Activated CD4-positive, alpha-beta T cell treated with anti-CD3 and anti-CD28 coated beads, Interleukin-10, Interleukin-2, amounts not matched to agents 100 ng/mL and 50 ng/mL, durations not matched to agents 16 hours and 8 hours (primary cell): ENCODE measurements around the gene CLEC2L.

ENCODE experiments used
- DNase-seq: peaks from one replicate; pipeline ENCODE4 v3.0.0-alpha.2; 2020

The CLEC2L gene

DNA sequence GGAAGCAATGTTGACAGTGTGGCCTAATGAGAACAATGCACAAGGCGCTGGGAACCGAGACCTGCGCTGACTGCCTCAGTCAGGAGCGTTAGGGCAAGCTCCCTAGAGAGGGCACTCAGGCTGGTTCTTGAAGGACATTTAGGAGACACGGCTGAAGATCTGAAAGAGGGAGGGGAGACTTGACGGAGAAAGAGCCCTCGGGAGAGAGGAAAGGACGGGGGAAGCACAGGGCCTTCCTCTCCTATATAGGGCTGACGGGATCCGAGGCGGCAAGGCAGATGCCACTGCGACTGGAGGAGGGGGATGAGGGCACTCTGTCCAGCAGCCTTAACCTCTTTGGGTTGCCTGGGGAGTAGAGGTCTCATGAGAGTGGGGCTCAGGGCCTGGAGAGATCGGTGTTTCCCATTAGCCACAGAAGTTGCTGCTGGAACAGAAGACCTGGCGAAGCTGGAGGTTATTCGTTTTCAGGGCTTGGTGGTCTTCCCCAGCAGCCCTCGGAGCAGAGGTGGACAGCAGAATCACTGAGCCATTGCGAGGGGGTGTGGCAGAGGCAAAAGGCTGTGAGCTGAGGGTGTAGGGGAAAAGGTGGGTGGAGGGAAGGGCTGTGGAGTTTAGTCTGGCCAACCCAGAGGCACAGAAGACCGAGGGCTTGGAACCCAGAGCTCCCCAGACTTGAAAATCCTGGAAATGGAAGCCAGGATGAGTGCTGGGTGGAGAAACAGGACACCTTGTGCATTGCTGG lies 36.0 kb downstream of the CLEC2L start:
- no peak for DNase-seq

DNA sequence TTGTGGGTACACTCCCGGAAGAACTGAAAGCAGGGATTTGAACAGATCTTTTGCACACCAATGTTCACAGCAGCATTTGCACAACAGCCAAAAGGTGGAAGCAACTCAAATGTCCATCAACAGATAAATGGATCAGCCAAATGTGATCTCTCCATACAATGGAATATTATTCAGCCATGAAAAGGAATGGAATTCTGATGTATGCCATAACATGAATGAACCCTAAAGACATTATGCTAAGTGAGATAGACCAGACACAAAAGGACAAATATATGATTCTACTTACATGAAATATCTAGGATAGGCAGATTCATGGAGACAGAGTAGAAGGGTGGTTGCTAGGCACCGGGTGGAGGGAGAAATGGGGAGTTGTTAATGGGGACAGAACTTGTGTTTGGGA lies 36.7 kb downstream of the CLEC2L start:
- no peak for DNase-seq

DNA sequence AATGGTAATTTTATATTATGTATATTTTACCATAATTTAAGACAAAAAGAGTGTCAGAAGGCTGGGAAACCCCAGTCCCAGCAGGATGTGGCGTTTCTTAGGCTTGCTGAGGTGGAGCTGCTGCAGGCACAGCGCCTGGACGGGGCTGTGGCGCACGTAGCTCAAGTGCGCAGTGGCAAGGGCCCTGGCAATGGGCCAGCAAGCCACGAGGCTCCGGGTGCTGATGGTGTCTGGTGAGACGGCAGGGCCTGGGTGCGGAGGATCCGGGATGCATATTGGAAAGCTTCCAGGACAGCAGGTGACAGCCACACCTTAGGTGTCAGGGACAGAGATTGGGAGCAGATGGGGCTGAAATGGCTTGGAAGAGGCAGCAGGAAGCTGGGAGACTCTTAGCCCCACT lies 37.2 kb downstream of the CLEC2L start:
- no peak for DNase-seq

DNA sequence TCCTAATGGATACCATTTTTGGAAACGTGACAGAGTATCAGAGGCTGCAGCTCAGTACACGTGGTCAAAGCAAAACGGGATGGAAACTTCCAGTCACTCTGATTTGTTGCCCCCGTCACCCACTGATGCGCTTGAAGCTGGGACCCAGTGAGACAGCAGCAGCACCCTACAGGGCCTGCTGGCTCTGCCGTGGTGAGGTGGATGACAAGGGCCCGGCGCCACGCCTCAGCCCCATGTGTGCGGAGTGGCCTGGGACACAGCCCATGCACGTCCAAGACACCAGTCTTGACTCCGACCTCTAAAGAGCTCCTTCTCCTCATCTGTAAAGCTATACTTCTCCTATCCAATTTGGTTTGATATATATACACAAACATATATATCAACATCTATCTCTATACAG lies 39.0 kb downstream of the CLEC2L start:
- DNase-seq: no peak

DNA sequence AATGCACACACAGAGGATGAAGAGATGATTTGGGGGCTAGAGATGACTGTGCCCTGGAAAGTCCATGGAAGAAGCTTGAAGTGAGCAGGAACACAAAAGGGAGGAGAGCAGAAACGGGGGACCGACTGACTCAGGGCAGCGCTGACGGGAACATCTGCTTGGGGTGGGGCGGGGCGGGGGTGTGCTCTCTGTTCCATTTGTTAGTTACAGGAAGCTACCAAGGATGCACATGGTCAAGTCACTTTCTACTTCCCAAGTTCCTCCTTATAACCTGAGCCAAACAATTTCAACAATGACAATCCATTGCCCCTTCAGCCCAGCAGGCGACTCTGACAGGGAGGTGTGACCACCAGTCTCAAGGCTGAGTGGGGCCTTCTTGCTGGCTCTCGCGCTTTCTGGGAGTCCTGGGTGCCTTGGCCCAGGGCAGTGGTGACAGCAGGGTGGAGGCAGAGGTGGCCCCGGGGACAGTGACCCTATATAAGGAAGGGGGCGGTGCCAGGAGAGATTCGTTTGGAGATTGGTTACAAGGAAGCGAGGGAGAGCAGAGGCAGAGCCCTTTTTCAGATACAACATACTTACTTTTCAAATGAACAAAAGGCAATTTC lies 39.6 kb downstream of the CLEC2L start:
- DNase-seq: no peak

DNA sequence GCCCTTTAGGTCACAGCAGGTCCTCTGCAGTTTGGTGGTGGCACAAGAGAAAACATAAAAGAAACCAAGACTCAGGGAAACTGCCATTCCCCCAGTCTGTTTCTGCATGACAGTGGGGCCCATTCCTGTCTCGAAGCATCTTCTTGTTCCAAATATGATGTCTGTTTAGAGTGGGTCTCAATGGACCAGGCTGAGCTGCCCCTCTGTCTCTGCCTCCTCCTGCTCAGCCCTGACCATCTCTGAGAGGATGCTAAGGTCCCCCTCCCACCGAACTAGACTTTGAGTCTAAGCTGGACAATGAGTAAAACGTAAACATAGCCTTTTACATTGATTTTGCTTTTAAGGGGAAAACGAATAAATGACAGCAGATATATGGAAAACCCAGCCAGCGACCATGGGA lies 40.4 kb downstream of the CLEC2L start:
- no peak for DNase-seq

DNA sequence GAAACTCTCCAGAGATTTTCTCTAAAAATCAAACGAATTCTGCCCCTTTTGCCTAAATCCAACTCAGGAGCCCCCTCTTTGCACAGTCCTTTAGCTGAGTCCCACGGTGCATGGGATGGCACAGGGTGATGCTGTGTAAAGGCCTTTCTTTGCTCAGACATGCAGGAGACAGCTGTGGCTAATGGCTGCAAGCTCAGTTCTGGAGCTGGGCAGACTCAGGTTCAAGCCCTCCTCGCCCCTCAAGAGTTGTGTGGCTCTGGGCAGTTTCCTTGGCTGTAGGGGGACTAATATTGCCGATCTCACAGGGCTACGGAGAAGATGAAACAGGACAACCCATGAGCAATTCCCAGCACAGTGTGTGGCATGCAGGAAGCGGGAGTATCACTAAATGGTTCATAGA lies 42.6 kb downstream of the CLEC2L start:
- DNase-seq: no peak

DNA sequence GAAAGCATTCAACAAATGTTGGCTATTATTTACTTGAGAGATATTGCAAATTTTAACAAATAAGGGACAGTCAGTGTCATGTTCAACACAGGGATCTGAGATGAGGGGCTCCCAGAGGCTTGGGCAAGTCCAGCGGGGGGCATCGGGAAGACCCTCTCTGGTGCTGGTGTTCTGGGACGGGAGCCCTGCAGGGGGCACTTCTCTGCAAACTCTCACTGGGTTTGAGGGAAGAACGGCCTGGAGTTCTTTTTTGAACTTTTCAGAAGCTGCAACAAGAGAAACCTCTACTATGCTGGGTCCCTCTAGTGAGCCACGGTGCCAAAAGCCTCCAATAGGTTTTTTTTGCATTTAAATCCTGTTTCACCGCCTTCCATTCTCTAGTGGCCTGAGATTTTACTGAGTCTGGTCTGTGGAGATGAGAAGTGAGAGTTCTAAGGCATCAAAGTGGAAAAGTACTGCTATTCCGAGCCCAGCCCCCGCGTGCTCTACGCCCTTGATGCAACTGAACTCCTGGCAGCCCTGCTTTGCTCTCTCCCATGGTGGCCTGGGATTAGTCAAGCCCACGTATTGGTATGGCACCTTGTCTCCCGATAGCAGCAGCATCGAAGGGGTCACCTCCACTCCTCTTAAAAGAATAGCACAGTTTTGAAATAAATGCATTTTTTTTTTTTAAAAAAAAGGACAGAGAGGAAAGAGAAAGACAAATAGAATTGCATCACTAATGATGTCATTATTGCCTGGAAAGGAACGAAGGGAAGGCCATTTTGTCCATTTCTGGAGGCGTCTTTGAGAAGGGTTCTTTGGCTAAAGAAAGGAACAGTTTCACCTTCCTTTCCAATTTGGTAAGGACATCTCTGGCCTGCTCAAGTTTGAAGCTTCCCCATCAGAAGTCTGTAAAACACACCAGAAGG lies 43.5 kb downstream of the CLEC2L start:
- DNase-seq: no peak

DNA sequence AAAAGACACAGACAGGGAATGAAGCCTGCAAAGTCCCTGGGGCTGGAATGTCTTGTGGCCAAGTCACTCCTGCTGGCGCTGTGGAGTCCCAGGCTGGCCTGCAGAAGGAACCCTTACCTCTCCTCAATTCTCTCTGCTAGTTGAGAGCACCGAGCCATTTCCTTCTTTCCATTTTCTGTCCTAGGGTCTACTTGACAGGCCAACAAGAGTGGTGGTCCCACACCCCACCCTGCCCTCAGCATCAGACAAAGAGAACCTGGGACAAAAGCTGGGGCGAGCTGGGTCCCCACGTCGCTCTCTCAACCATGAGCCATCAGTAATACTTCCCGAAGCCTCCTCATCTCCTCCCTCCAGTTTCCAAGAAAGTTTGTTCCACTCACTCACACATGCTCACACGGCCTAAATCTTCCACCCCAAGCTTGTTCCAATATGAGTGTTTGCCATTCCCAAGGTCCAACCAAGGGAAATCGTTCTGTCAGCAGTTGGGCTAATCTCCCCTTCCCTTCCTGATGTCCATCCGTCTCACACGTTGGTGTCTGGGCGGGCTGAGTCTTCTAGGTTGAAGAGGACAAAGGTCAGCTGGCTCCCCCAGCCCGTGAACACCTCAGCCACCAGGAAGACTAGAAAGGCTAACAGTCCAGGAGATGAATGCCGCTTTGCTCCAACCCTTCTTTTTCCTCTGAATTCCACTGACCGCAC lies 44.3 kb downstream of the CLEC2L start:
- no peak for DNase-seq

DNA sequence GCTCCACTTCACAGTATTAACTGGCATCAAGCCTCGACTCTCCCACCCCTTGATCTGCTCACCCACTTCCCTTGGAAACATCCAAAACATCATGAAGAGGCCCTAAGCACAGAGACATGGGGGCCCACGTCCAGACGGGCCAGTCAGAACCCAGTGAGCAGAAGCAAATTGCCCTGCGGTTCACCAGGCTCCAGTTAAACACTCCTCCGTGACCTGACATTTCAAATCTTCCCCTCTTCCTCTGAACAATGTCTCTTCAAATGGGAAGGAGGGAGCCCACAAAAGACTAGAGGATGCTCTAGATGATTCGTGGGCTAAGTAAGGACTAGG lies 44.8 kb downstream of the CLEC2L start:
- no peak for DNase-seq

DNA sequence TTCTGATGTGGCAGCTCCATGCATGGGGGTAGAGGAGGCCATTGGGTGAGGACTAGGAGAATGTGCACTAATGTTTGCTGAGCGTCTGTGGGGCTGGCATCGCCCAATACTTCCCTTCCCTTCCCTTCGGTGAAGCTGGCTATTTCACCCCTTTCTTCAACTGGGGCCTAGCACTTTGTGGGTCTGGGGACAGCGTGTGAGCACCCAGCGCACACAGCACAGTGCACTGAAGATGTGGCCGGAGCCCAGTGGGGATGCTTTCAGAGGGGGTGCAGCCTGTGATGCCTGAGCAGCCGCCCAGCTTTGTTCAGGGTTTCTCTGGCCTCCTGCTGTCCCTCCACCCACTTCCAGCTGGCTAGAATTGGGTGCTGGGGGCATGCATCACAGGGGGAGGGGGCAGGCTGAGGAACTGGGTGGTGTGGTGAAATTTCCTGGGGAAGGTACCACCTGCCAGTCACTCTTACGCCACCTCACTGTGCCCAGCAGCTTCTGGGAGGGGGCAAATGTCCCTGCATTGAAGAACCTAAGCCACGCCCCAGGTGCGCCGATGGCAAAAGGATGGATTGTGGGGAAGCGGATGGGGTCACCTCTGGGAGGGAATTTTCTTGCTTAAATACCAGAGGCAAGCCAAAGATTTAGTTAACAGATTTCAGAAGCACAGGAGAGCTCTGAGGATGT lies 45.5 kb downstream of the CLEC2L start:
- DNase-seq: no peak

DNA sequence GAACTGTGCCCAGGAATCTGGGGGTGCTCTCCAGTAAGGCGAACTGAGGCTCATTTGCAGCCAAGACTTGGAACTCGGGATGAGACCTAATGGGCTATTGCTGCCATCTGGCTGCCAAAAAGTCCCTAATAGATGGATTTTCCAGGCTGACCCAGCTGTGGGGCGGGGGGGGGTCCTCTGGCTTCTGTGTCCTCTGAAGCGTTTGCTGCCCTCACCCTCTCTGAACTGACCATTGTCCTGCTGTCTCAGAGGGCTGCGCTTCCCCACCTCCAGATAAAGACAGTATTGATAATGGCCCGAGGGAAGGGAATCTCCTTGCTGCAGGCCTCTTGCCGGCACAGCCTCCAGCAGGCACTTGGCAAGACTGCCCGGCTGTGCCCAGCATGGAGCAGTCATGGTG lies 46.6 kb downstream of the CLEC2L start:
- DNase-seq: no peak

DNA sequence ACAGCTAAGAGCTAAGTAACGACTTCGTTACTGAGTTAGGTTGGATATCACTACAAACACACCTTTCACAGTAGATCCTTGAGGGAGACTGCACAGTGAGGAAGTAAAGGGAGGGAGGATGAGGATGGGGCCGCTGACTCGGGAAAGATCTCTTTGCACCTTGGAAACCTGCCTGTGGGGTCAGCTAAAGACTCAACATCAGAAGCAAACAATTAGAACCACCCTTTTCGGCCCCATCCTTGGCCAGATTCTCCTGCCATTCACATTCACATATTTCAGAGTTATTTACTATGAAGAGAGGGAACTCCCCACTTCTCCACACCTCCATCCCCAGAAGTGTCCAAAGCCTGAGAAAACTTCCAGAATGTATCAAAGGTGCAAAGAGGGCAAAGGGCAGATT lies 47.1 kb downstream of the CLEC2L start:
- no peak for DNase-seq

DNA sequence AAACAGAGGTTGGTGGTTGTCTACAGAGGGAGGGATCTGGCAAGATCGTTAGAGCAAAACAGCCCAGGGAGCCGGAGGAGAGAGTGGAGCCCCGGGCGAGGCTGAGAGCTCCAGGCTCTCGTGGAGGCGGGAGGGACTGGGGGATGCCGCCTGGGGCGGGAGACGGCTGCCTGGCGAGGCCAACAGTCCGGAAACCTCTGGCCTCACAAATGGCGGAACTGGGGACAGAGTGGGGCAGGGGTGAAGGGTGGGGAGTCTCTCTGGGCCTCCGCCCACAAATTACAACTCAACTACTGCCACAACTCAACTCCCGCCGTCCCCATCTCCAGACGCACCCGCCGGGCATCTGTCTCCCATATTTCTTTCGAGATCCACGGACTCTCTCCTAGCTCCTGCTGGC lies 47.7 kb downstream of the CLEC2L start:
- no peak for DNase-seq

DNA sequence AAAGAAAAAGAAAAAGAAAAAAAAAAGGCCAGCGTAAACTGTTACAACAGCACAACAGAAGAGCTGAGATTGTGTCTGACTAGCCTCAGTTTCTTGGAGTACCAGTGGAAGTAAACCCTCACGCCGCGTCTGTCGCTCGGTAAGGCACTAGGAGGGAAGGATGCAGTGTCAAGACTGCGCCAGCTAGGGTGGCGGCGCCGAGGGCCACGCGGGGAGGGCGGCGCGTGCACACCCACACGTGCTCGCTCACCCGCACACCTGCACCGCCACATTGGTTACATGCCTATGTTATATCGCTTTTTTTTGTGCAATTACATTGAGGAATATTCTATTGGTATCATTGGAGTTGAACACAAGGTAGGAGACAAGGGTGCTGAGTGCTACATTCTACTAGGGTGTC lies 48.2 kb downstream of the CLEC2L start:
- no peak for DNase-seq

DNA sequence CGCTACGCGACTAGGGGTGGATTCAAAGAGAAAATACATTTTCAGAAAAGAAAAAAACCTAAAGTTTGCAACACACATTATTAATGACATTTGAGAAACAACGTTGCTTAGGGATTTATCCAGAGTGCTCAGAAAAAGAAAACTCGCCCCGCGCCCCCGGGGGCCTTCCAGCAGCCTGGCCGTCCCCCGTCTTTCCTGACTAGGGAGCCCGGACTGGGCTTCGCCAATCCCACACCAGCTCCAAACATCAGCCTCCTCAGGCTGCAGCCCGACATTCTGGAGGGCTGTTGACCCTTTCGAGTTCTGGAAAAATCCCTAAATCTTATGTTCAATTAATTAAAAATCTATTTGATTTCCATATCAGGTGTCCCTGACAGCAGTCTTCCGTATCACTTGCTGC lies 48.6 kb downstream of the CLEC2L start:
- DNase-seq: no peak

DNA sequence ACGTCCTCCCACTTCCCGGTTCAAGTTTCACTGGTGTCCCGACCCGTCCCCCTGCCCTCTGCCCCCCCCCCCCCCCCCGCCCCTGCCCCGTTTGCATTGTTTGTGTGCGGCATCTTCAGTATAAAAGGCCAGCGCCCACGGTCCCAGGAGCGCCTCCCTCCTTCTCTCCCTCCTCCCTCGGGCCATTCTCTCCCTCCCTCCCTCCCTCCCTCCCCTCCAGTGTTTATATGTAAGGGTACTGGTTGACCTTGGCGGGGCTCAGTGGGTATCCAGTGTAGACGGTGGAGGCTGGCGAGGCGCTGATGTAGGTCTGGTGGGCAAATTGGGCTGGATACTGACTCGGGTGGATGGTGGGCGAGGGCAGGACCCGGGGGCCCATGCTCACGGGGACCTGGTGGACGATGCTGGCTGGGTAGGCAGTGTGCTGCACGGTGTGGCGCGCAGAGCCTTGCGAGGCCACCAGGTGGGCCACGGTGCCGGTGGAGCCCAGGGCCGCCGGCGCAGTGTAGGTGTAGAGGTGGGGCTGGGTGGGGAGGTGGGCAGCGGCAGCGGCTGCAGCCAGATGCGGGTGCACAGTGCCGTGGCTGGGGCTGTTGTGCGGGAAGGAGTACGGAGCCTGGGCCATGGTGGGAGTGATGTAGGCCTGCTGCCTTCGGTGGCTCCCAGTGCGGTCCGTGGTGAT lies 49.4 kb downstream of the CLEC2L start:
- no peak for DNase-seq

DNA sequence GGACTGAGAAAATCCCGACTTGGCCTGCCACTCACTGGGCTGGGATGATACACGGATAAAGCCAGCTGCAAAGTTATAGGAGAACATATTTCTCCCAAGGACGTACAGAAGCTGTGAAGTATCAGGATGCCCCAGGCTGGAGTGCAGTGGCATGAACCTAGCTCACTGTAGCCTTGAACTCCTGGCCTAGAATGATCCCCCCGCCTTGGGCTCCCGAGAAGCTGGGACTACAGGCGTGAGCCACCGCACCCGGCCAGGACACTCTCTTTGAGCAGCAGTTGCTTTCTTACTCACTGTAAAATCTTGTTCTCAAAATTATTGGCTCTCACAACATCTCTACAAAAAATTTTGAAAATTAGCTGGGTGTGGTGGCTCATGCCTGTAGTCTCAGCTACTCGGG lies 50.4 kb downstream of the CLEC2L start:
- DNase-seq: no peak

DNA sequence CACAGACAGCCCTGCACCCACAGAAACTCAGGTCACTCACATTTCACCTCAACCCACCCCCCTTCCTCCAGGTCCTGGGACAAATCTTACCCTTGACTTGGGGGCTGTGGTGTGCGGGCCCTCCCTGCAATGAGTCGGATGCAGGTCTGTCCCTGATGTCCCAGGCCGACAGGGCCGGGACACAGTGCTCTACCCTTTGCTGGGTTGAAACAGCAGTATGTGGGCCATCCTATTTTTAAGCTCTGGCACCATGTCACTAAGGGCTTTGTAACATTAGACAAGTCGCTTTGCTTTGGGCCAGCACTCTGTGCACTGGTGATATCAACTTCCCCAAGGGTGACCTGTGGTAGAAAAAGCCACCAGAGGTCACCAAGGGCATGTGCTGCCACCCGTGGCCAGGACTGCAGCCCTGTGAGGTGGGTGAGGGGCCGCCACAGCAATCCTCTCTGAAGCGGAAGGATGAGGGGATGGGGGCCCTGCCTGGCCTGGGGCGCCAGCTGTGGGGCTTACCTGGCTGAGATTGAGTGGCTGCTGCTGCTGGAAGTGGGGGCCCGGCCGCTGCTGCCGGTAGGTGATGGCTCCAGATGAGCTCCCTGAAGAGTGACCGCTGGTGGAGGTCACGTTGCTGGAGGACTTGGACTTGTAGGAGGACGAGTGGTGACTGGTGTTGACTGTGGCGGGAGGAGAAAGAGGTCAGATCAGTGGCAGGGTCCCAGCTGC lies 51.3 kb downstream of the CLEC2L start:
- DNase-seq: no peak

DNA sequence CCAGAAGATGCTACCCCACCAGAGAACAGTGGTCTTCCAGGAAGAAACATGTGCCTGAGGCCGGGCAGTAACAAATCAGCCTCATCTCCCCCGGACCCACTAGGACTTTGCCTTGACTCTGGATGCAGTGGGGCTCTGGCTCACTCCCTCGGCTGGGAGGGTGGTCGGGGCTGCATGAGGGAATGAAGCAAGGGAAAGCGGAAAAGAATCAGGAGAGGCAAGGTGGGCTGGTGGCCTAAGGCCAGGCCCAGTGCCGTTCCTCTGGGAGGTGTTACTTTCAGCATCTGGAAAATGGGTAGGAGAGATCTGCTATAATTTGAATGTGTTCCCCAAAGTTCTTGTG lies 51.8 kb downstream of the CLEC2L start:
- no peak for DNase-seq

DNA sequence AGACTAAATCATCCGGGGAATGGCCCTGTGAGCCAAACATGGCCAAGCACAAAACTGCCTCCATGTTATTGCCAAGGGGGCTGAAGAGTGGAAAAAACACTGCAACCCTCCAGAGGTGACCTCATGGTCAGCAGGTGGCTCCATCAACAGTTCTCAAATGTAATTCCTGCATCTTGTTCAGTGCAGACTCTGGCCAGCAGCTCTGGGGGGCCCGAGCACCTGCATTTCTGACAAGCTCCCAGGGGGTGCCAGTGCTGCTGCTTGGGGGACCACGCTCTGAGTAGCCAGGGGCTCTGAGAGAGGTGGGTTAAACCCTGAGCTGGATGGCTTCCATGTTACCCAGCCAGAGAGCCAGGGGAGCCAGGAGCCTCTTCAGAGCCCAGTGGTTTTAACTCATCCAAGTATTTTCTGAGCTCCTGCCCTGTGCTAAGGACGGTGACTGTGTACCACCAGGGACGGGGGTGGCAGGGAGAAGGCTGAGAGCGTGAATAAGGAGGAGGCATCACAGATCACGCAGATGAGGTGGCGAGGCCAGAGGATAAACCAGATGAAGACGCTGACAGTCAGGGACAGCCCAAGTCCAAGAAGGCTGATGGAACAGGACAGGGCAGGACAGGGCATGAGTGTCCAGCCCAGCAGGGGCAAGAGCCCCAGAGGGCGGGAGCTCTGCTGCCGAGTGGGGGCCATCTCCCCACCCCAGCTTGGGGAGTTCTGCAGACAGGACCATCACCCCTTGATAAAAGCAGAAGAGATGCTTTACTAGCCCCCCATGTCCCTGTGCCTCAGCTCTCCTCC lies 52.9 kb downstream of the CLEC2L start:
- DNase-seq: no peak
